Choroid plexus epithelial cell (primary cell): ENCODE measurements around the gene CAMSAP3.

ENCODE experiments used
- DNase-seq: peaks from one replicate; pipeline ENCODE4 v3.0.0-alpha.2; 2010; ENCODE audit warnings: low read depth
- H3K4me3 ChIP-seq: 2 replicates; pipeline ENCODE4 v1.5.1; 2011; ENCODE audit warnings: low read depth, mild to moderate bottlenecking, control low read depth, low read length, moderate library complexity
- TF ChIP-seq, protein P1 (sequence below): conservative IDR thresholded peaks from 2 replicates; pipeline ENCODE4 v1.5.1; 2011; ENCODE audit warnings: low read depth, mild to moderate bottlenecking, control low read depth, inconsistent platforms, low read length, moderate library complexity

Gene CAMSAP3

DNA sequence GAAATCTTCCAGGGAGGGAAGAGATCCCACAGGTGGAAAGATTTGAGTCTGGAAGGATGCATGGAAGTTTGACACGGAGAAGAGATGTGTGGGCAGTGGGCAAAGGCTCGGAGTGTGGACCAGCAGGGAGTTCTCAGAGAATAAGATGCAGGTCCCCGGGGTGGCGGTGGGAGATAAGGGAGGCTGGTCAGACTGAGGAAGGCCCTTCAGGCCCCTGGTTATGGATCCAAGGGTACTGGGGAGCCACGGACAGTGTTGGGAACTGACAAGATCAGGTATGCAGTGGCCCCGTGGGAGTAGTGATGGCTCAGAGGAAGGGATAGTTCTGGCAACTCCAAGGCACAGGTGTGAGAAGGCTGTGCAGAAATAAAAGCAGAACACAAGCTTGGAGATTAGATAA lies 2.5 kb downstream of the CAMSAP3 start:
- TF ChIP-seq, protein P1, sequence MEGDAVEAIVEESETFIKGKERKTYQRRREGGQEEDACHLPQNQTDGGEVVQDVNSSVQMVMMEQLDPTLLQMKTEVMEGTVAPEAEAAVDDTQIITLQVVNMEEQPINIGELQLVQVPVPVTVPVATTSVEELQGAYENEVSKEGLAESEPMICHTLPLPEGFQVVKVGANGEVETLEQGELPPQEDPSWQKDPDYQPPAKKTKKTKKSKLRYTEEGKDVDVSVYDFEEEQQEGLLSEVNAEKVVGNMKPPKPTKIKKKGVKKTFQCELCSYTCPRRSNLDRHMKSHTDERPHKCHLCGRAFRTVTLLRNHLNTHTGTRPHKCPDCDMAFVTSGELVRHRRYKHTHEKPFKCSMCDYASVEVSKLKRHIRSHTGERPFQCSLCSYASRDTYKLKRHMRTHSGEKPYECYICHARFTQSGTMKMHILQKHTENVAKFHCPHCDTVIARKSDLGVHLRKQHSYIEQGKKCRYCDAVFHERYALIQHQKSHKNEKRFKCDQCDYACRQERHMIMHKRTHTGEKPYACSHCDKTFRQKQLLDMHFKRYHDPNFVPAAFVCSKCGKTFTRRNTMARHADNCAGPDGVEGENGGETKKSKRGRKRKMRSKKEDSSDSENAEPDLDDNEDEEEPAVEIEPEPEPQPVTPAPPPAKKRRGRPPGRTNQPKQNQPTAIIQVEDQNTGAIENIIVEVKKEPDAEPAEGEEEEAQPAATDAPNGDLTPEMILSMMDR, result no peak
- no peak overlapping the region for H3K4me3 ChIP-seq
- DNase-seq, result no peak

DNA sequence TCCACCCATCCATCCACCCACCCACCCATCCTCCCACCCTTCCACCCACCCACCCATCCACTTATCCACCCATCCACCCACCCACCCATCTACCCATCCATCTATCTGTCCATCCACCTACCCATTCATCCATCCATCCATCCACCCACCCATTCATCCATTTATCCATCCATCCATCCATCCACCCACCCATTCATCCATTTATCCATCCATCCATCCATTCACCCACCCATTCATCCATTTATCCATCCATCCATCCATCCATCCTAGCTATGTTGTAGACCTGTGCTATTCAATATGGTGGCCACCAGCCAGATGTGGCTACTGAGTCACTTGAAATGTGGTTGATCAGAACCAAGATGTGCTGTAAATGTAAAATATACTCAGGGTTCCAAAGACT lies 5.1 kb downstream of the CAMSAP3 start:
- TF ChIP-seq, protein P1, result no peak
- H3K4me3 ChIP-seq, result no peak overlapping the region
- DNase-seq, result no peak

- DNase-seq, result no peak
- TF ChIP-seq, protein P1, result no peak
- H3K4me3 ChIP-seq, result no peak overlapping the region
These were observed 6.7 kb downstream of the CAMSAP3 start for GRCh38 chr19:7602240-7602934.

GRCh38 chr19:7602935-7603497 lies 7.4 kb downstream of the CAMSAP3 start:
- TF ChIP-seq, protein P1, result no peak

GRCh38 chr19:7603919-7604318 lies 8.3 kb downstream of the CAMSAP3 start:
- TF ChIP-seq, protein P1, result no peak
- no peak overlapping the region for H3K4me3 ChIP-seq
- DNase-seq, result no peak

More at GRCh38 chr19:7602935-7603497, 7.4 kb downstream of the CAMSAP3 start:
- DNase-seq, result no peak
- no peak overlapping the region for H3K4me3 ChIP-seq

DNA sequence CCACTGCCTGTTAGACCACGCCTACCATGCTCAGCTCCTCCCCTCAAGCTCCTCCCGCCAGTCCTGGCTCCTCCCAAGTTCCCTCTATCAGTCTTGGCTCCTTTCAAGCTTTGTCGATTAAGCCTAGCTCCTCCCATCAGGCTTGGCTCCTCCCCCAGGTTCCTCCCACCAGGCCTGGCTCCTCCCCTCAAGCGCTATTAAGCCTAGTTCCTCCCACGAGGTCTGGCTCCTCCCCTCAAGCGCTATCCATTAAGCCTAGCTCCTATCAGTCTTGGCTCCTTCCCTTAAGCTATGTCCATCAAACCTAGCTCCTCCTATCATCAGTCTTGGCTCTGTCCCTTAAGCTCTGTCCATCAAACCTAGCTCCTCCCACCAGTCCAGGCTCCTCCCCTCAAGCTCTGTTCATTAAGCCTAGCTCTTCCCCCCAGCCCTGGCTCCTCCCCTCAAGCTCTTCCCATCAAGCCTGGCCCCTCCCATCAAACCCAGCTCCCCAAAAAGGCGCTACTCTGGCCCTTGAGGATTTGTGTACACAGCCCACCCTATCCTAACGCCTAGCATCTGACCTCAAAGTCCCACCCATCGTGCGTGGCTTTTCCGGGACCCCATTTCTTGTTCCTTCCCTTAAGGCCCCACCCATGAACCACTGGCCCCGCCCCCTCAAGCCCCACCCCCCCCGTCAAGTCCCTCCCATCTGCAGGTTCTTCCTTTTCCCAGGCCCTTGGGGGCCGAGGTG lies 10.0 kb downstream of the CAMSAP3 start:
- no peak overlapping the region for H3K4me3 ChIP-seq
- peak; percentile 19 for DNase-seq
- TF ChIP-seq, protein P1, result no peak
